Measurements from ENCODE around the gene CKS1B. TPM values are rescaled to one million over a fixed set of nuclear protein-coding genes. Genes with fewer than 3 reads are reported as not detected.

Gene CKS1B
- total and polyA plus RNA-seq, 10 donors: 15.7 to 51.5 (median 27.5) TPM

DNA sequence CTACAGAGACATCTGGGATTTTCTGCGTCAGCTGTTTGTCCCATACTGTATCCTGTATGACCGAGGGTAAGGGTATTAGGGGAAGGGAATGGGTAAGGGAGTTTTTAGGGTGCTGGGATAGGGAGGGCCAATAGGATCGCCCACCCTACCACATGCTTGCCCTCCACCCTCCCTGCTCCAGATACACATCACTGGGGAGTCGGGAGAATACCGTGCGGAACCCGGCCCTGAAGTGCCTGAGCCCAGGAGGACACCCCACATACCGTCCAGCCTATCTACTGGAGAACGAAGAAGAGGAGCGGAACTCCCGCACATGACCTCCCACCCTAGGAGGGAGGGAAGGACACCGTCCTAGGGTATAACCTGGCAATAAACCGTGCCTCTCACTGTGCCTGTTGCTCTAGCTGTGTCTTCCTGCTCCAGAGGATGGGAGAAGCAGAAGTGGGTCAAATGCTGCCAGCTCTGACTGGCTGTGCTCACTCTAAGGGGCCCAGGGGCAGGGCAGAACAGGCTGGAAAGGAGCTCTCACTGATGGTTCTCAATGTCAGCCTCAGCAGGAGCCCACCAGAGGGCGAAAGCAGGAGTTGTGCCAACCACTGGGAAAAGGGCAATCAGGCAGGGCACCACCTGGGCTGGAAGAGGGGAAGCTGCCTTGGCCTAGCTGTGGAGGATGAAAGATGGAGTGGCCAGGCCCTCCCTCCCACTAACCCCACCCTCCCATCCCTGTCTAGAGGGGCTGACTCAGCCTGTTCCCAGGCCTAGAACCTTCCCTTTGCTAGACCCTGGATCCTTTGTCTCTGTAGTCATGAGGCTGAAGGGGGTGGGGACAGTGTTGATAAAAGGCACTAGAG, 18.5 kb downstream of the CKS1B start:
- TF ChIP-seq POLR2A (IDR thresholded peaks at IDR 0.05) (no peak), POLR2AphosphoS5 (IDR thresholded peaks at IDR 0.05) (peak in 1 of 3 donors; percentile 5)
- TF ChIP-seq, protein P1, sequence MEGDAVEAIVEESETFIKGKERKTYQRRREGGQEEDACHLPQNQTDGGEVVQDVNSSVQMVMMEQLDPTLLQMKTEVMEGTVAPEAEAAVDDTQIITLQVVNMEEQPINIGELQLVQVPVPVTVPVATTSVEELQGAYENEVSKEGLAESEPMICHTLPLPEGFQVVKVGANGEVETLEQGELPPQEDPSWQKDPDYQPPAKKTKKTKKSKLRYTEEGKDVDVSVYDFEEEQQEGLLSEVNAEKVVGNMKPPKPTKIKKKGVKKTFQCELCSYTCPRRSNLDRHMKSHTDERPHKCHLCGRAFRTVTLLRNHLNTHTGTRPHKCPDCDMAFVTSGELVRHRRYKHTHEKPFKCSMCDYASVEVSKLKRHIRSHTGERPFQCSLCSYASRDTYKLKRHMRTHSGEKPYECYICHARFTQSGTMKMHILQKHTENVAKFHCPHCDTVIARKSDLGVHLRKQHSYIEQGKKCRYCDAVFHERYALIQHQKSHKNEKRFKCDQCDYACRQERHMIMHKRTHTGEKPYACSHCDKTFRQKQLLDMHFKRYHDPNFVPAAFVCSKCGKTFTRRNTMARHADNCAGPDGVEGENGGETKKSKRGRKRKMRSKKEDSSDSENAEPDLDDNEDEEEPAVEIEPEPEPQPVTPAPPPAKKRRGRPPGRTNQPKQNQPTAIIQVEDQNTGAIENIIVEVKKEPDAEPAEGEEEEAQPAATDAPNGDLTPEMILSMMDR (IDR thresholded peaks at IDR 0.05 in 8 of 11, conservative IDR thresholded peaks at IDR 0.05 in 3 of 11): no peak
- no peak overlapping the region for H3K27ac ChIP-seq
- DNase-seq: peak; percentile 41
- no peaks in the 10 kb centered on the region for H3K9me3 ChIP-seq
- H3K27me3 ChIP-seq (replicated peaks in 1 of 7): no peaks in the 10 kb centered on the region
- H3K4me3 ChIP-seq: no peak overlapping the region
- 80 to 89% (median 86%) methylated on average over 13 to 14 of the region's 14 CpGs for WGBS, 5 donors
- intact Hi-C loops (cut with DNase I; ENCODE audit: low total_unique reads): no loop called here
- peaks cover 0 to 57% (median 33%) of the 10 kb centered on the region in 6 donors for H3K36me3 ChIP-seq
- peaks cover 0 to 52% (median 15%) of the 10 kb centered on the region in 6 donors for H3K4me1 ChIP-seq

DNA sequence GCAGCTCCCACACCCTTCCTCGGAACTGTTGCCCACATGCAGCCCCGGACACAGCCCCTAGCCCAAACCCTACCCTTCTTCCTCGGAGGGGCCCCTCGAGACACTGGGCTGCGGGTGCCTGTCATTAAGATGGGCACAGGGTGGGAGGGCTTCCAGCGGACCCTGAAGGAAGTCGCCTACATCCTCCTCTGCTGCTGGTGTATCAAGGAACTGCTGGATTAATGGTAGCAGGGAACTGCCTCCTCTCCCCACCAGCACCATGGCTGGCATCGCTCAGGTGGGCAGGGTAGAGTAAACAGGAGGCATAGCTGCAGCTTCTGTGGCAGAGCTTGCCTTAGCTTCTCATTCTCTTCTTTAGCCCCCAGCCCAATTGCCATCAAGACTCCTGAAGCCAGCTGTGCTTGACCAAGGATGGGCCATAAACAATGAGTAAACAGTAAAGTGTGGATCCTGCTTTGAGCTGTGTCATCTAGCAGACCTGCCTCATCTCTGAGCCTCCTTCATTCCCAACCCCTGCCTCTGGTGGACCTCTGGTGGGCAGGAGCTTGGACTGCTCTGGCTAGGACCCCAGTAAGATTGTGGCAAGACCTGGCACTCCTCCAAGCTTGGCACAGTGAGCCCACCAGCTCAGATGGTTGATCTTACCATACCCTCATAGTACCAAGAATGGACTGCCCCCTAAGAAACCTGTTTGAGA, 19.2 kb downstream of the CKS1B start, which contains the start of gene LENEP:
LENEP (plus strand) TSS at position 15 of the 697 bp plus-strand sequence; CDS start at position 37, 22 bp downstream.
- TF ChIP-seq POLR2AphosphoS5 (IDR thresholded peaks at IDR 0.05) (no peak), POLR2A (IDR thresholded peaks at IDR 0.05) (no peak)
- TF ChIP-seq, protein P1 (IDR thresholded peaks at IDR 0.05 in 8 of 11, conservative IDR thresholded peaks at IDR 0.05 in 3 of 11): no peak
- WGBS, 5 donors: 59 to 92% (median 78%) methylated on average over 4 to 8 of the region's 8 CpGs
- Histone ChIP-seq H3K36me3 (peaks cover 0 to 49% (median 26%) of the 10 kb centered on the region in 6 donors), H3K9me3 (no peaks in the 10 kb centered on the region), H3K27me3 (replicated peaks in 1 of 7) (no peaks in the 10 kb centered on the region), H3K4me3 (no peak within 1 kb of the TSS), H3K4me1 (peaks cover 1 to 53% (median 20%) of the 10 kb centered on the region in 6 donors), H3K27ac (no peak within 1 kb of the TSS)
- intact Hi-C loops (cut with DNase I; ENCODE audit: low total_unique reads): no loop called here
- peak; percentile 40 for DNase-seq

DNA sequence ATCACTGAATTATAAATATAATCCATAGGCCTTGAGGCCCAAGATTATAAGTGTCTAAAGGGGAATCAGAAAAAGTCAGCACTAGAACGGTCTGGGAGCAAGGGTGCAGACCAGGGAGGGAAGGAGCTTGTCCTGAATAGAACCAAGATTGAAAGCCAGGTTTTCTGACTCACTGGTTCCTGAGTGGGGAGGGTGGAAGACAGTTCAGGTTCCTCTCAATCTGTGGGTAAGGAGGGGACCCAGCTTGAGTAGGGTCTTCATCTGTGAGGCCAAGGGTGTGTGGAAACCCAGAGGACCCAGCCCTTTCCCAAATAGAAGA, 19.7 kb downstream of the CKS1B start:
- DNase-seq: no peak
- H3K36me3 ChIP-seq: peaks cover 0 to 44% (median 21%) of the 10 kb centered on the region in 6 donors
- TF ChIP-seq POLR2AphosphoS5 (IDR thresholded peaks at IDR 0.05): no peak
- TF ChIP-seq, protein P1 (IDR thresholded peaks at IDR 0.05 in 8 of 11, conservative IDR thresholded peaks at IDR 0.05 in 3 of 11): no peak
- no peak for TF ChIP-seq POLR2A (IDR thresholded peaks at IDR 0.05)
- H3K27ac ChIP-seq: no peak overlapping the region
- H3K9me3 ChIP-seq: no peaks in the 10 kb centered on the region
- H3K4me3 ChIP-seq: no peak overlapping the region
- WGBS, 5 donors: 63 to 79% (median 69%) methylated on average over 1 of the region's 1 CpG
- peaks cover 6 to 53% (median 23%) of the 10 kb centered on the region in 6 donors for H3K4me1 ChIP-seq
- intact Hi-C loops (cut with DNase I; ENCODE audit: low total_unique reads): no loop called here
- H3K27me3 ChIP-seq (replicated peaks in 1 of 7): no peaks in the 10 kb centered on the region

DNA sequence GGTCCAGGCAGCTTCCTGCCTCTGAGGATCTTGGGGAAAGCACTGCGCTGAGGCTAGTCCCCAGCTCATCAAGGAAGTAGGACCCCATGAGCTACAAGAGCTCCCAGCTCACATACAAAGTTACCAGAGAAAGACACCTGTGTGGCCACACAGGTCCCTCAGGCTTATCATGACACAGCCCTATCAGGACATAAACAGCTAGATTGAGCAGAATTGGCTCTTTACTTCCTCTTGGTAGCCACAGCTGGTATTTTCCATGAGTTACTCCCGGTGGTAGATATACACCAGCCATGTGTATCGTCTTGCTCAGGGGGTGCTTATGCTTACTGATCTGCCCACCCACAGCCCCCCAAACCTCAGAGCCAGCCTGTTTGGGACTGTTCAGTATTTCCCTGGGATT, 20.1 kb downstream of the CKS1B start:
- 42 to 49% (median 48%) methylated on average over 2 to 3 of the region's 3 CpGs for WGBS, 5 donors
- no peak for TF ChIP-seq POLR2A (IDR thresholded peaks at IDR 0.05)
- TF ChIP-seq POLR2AphosphoS5 (IDR thresholded peaks at IDR 0.05): no peak
- no peaks in the 10 kb centered on the region for H3K27me3 ChIP-seq (replicated peaks in 1 of 7)
- H3K4me1 ChIP-seq: peaks cover 9 to 53% (median 24%) of the 10 kb centered on the region in 6 donors
- H3K36me3 ChIP-seq: peaks cover 0 to 40% (median 18%) of the 10 kb centered on the region in 6 donors
- H3K9me3 ChIP-seq: no peaks in the 10 kb centered on the region
- intact Hi-C loops (cut with DNase I; ENCODE audit: low total_unique reads): no loop called here
- H3K4me3 ChIP-seq: no peak overlapping the region
- no peak overlapping the region for H3K27ac ChIP-seq
- peak; percentile 34 for DNase-seq

Measured in spleen (tissue), 11 donors.